ENCODE results near the gene UGT1A10.
"Not testable (repeated sequence)": the region's sequence is repeated elsewhere in the genome, so short reads cannot be mapped to it uniquely, and the experiment has no call there.

UGT1A10 gene

DNA sequence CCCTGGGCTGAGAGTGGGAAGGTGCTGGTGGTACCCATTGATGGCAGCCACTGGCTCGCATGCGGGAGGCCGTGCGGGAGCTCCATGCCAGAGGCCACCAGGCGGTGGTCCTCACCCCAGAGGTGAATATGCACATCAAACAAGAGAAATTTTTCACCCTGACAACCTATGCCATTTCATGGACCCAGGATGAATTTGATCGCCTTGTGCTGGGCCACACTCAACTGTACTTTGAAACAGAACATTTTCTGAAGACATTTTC is 111.0 kb downstream of the UGT1A10 start:
- no peak overlapping the region for H3K27ac Mint-ChIP-seq
- H3K27me3 Mint-ChIP-seq, result peaks cover 13% of the 10 kb centered on the region
- H3K9me3 Mint-ChIP-seq, result peaks cover 15% of the 10 kb centered on the region
- no peaks in the 10 kb centered on the region for H3K36me3 Mint-ChIP-seq
- no peak for DNase-seq
- H3K4me3 Mint-ChIP-seq, result no peak overlapping the region
- CTCF ChIA-PET, result no interaction called here
- H3K4me1 Mint-ChIP-seq, result no peaks in the 10 kb centered on the region

DNA sequence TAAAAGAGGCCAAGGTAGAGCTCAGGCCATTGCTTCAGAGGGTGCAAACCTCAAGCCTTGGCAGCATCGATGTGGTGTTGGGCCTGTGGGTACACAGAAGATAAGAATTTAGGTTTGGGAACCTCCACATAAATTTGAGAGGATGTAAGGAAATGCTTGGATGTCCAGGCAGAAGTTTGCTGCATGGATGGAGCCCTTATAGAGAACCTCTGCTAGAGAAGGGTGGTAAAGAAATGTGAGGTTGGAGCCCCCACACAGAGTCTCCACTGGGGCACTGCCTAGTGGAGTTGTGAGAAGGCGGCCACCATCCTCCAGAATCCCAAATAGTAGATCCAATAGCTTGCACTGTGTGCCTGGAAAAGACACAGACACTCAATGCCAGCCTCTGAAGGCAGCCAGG is 114.4 kb downstream of the UGT1A10 start:
- CTCF ChIA-PET, H3K4me1 Mint-ChIP-seq, H3K36me3 Mint-ChIP-seq, DNase-seq, H3K27ac Mint-ChIP-seq, H3K4me3 Mint-ChIP-seq: not testable (repeated sequence)
- Mint-ChIP-seq H3K27me3 (peaks cover 10% of the 10 kb centered on the region), H3K9me3 (peaks cover 15% of the 10 kb centered on the region)

DNA sequence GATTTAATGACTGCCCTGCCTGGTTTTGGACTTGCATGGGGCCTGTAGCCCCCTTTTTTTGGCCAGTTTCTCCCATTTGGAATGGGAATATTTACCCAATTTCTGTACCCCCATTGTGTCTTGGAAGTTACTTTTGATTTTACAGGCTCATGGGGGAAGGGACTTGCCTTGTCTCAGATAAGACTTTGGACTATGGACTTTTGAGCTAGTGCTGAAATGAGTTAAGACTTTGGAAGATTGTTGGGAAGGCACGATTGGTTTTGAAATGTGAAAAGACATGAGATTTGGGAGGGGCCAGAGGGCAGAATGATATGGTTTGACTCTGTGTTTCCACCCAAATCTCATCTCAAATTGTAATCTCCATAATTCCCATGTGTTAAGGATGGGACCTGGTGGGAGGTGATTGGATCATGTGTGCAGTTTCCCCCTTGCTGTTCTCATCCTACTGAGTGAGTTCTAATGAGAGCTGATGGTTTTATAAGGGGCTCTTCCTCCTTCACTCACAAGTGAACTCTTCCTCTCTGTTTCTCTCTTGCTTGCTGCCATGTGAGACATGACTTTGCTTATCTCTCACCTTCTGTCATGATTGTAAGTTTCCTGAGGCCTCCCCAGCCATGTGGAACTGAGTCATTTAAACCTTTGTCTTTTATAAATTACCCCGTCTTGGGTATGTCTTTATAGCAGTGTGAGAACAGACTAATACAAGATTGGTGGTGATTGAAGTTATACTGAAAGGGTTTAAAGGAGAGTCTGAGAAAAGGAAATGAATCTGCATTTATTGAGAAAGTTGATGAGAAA is 115.2 kb downstream of the UGT1A10 start:
- H3K4me3 Mint-ChIP-seq, CTCF ChIA-PET, H3K27ac Mint-ChIP-seq, H3K36me3 Mint-ChIP-seq, H3K4me1 Mint-ChIP-seq, H3K27me3 Mint-ChIP-seq, DNase-seq: not testable (repeated sequence)
- peaks cover 15% of the 10 kb centered on the region for H3K9me3 Mint-ChIP-seq

DNA sequence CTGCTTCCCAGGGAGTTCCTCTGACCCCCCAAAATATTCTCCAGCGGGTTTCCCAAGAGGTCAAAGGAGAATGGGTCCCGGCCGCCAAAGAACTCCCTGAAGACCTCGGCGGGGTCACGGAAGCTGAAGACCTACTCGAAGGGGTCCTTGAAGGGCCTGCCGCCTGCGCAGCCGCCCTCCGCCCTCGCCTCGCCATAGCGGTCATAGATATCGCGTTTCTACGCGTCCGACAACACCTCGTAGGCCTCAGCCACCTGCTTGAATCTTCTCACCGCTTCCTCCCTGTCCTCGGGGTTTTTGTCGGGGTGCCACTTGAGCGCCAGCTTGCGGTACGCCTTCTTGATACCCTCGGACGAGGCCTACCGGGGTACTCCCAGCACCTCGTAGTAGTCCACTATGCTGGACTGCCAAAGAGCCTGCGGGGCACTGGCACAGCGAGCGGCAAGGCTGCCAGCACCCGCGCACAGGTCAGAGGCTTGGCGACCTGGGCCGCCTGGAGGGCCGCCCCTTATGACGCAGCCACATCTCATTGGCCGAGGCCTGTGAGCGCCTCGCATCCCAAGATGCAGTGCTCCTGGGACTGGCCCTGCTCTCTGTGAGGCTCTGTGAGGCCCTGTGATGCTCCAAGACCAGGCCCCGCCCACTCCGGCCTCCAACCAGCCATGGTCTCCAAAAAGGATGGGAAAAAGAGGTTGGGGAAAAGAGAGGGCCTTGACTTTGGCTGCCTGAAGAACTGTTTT is 118.8 kb downstream of the UGT1A10 start:
- Mint-ChIP-seq H3K4me1 (no peaks in the 10 kb centered on the region), H3K36me3 (no peaks in the 10 kb centered on the region), H3K4me3 (no peak overlapping the region), H3K9me3 (peaks cover 9% of the 10 kb centered on the region), H3K27me3 (peaks cover 5% of the 10 kb centered on the region), H3K27ac (no peak overlapping the region)
- CTCF ChIA-PET, result no interaction called here
- DNase-seq, result no peak

DNA sequence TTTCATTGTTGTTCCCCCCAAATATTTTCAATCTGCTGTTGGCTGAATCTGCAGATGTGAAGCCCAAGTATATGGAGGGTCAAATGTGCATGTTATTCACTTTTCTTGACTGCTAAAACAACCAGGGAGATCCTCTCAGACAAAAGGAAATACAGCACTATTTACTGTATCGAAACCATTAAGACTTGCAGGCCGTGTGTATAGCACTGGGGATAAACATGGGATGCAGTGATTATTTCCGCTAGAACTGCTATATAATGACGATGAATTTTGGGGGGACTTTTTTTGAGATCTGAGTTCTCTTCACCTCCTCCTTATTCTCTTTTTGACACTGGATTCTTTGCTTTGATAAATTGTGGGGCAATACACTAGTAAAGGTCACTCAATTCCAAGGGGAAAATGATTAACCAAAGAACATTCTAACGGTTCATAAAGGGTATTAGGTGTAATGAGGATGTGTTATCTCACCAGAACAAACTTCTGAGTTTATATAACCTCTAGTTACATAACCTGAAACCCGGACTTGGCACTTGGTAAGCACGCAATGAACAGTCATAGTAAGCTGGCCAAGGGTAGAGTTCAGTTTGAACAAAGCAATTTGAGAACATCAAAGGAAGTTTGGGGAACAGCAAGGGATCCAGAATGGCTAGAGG is 120.3 kb downstream of the UGT1A10 start:
- DNase-seq, result no peak
- Mint-ChIP-seq H3K36me3 (no peaks in the 10 kb centered on the region), H3K27me3 (peaks cover 3% of the 10 kb centered on the region), H3K4me1 (no peaks in the 10 kb centered on the region), H3K9me3 (peaks cover 1% of the 10 kb centered on the region), H3K27ac (no peak overlapping the region), H3K4me3 (no peak overlapping the region)
- CTCF ChIA-PET, result no interaction called here

DNA sequence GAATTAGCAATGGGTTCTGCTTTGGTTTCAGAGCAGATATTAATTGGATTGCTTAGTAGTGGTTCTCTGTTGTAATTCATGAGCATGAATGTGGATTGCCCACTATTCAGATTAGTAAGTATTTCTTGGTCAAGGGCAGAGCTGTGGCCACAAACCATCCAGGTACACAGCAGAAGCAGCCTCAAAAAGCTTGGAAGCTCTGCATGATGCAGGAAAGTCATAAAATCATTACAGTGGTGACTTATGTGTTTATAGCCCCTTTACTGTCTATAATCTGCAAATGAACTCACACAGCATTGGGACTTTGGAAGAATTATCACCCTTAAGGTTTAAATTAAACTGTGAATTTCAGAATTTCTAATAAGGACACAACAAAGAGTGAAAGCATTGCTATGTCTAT is 121.9 kb downstream of the UGT1A10 start:
- no peak overlapping the region for H3K4me3 Mint-ChIP-seq
- H3K27ac Mint-ChIP-seq, result no peak overlapping the region
- H3K9me3 Mint-ChIP-seq, result no peaks in the 10 kb centered on the region
- DNase-seq, result no peak
- H3K4me1 Mint-ChIP-seq, result no peaks in the 10 kb centered on the region
- no peaks in the 10 kb centered on the region for H3K36me3 Mint-ChIP-seq
- no peaks in the 10 kb centered on the region for H3K27me3 Mint-ChIP-seq
- CTCF ChIA-PET, result no interaction called here

DNA sequence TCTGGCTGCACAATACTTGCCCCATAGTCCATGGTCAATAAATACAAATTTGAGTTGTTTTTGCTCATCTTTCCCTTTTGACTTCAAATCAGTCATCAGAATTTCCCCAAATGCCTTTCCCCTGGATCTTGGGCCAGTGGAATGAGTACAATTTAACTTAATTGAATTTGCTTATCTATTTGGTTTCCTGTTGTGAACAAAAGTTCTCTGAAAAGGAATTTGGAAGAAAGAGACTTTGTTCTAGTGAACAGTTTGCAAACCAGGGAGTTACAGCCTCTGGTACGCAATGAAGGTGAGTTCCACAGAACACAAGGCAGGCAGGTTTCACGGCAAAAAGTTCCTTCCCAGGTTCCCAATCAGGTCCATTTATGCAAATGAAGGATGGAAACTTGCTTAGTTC is 122.6 kb downstream of the UGT1A10 start:
- no peaks in the 10 kb centered on the region for H3K36me3 Mint-ChIP-seq
- no peak overlapping the region for H3K27ac Mint-ChIP-seq
- H3K4me1 Mint-ChIP-seq, result no peaks in the 10 kb centered on the region
- H3K27me3 Mint-ChIP-seq, result peaks cover 4% of the 10 kb centered on the region
- CTCF ChIA-PET, result no interaction called here
- no peak overlapping the region for H3K4me3 Mint-ChIP-seq
- no peak for DNase-seq
- no peaks in the 10 kb centered on the region for H3K9me3 Mint-ChIP-seq

DNA sequence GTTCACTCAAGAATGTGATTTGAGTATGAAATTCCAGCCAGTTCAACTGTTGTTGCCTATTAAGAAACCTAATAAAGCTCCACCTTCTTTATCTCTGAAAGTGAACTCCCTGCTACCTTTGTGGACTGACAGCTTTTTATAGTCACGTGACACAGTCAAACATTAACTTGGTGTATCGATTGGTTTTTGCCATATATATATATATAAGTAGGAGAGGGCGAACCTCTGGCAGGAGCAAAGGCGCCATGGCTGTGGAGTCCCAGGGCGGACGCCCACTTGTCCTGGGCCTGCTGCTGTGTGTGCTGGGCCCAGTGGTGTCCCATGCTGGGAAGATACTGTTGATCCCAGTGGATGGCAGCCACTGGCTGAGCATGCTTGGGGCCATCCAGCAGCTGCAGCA is 123.8 kb downstream of the UGT1A10 start, which contains the start of gene UGT1A1:
Gene UGT1A1, plus strand, starts transcription at position 228 of the 400 bp plus-strand sequence. Its CDS starts 18 bp downstream, at position 246.
- Mint-ChIP-seq H3K4me3 (no peak within 1 kb of the TSS), H3K27me3 (peaks cover 15% of the 10 kb centered on the region), H3K27ac (no peak within 1 kb of the TSS), H3K9me3 (no peaks in the 10 kb centered on the region), H3K36me3 (no peaks in the 10 kb centered on the region), H3K4me1 (no peaks in the 10 kb centered on the region)
- no peak for DNase-seq
- CTCF ChIA-PET, result no interaction called here

DNA sequence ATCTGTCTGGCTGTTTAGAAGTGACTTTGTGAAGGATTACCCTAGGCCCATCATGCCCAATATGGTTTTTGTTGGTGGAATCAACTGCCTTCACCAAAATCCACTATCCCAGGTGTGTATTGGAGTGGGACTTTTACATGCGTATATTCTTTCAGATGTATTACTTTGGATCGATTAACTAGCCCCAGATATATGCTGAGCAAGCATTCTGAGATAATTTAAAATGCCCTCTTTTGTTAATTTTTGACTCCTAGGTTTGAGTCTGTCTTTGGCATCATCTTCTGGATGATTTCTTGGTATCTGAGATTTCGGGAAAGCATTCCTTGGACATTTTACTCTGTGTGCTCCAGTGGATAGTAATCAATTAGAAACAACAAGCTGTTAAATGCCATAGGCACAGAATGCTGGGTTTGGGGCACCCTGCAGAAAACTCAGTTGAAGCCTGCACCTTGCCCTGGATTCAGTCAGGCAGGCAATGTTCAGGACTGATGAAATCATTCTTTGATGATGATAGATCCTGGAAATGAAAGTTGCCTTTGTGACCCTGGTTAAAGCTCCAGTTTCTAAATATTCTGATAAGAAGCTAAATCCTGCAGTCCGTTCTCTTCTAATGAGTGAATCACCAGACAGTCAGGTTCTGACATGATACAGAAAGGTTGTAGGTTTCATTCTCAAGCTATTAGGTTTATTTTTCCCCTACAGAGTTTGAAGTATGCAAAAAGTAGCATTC is 125.0 kb downstream of the UGT1A10 start:
- Mint-ChIP-seq H3K27me3 (peaks cover 15% of the 10 kb centered on the region), H3K36me3 (no peaks in the 10 kb centered on the region), H3K4me3 (no peak overlapping the region), H3K9me3 (no peaks in the 10 kb centered on the region), H3K27ac (no peak overlapping the region), H3K4me1 (no peaks in the 10 kb centered on the region)
- CTCF ChIA-PET, result no interaction called here
- DNase-seq, result no peak

DNA sequence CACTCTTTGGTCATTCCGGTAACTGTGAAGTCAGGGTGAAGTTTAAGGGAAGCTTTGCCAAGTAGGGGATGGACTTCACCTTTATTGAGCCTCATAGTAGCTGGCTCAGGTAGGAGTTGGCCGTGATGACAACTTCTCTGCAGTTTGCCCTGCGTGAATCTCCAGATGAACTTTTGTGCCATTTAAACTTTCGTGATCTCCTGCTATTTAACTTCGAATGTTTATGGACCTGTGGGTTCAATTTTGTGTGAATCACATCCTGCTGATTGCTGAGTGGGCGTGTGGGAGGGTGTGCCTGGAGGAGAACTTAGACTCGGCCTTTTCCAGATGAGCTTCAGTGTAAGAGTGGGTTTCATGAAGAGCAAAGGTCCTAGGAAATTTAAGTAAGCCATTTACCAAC is 128.0 kb downstream of the UGT1A10 start:
- DNase-seq, result no peak
- Mint-ChIP-seq H3K27me3 (peaks cover 15% of the 10 kb centered on the region), H3K36me3 (no peaks in the 10 kb centered on the region), H3K9me3 (no peaks in the 10 kb centered on the region), H3K4me1 (no peaks in the 10 kb centered on the region), H3K4me3 (no peak overlapping the region), H3K27ac (no peak overlapping the region)
- CTCF ChIA-PET, result no interaction called here

DNA sequence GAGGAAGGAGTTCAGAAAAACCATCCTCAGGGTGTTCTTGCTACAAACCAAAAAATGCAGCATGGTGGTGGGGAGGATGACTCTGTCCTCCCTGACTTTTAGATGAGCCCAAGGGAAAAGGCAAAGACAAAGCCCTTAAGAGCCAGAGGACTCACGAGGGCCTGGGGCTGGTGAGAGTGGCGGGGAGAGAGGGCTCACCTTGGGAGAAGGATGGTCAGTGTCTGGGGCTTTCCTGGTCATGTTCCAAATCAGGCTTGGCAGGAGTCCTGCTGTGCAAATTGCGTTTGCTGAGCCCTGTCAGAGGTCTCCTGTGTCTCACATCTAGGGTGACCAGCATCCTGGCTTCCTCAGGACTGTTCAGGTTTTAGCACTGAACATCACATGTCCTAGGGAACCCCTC is 128.5 kb downstream of the UGT1A10 start:
- no peak for DNase-seq
- peaks cover 15% of the 10 kb centered on the region for H3K27me3 Mint-ChIP-seq
- no peaks in the 10 kb centered on the region for H3K36me3 Mint-ChIP-seq
- CTCF ChIA-PET, result no interaction called here
- H3K4me1 Mint-ChIP-seq, result no peaks in the 10 kb centered on the region
- no peak overlapping the region for H3K4me3 Mint-ChIP-seq
- no peak overlapping the region for H3K27ac Mint-ChIP-seq
- no peaks in the 10 kb centered on the region for H3K9me3 Mint-ChIP-seq

DNA sequence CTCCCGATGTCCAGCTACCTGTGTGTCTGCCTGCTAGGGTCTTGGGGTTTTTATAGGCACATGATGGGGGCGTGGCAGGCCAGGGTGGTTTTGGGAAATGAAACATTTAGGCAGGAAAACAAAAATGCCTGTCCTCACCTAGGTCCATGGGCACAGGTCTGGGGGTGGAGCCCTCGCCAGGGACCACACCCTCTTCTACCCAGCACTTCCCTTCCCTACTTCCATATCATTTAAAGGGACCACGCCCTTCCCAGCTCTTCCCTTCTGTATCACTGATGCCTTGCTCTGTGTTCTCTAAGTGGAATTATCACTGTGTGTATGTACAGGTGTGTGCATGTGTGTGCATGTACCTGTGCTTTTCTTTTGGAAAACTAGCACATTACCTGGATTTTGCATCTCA is 130.2 kb downstream of the UGT1A10 start:
- Mint-ChIP-seq H3K36me3 (no peaks in the 10 kb centered on the region), H3K27me3 (peaks cover 20% of the 10 kb centered on the region), H3K27ac (no peak overlapping the region), H3K4me1 (no peaks in the 10 kb centered on the region), H3K4me3 (no peak overlapping the region), H3K9me3 (no peaks in the 10 kb centered on the region)
- DNase-seq, result no peak
- CTCF ChIA-PET, result no interaction called here

DNA sequence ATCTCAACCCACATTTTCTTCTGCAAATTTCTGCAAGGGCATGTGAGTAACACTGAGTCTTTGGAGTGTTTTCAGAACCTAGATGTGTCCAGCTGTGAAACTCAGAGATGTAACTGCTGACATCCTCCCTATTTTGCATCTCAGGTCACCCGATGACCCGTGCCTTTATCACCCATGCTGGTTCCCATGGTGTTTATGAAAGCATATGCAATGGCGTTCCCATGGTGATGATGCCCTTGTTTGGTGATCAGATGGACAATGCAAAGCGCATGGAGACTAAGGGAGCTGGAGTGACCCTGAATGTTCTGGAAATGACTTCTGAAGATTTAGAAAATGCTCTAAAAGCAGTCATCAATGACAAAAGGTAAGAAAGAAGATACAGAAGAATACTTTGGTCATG is 131.8 kb downstream of the UGT1A10 start:
- Mint-ChIP-seq H3K9me3 (no peaks in the 10 kb centered on the region), H3K4me1 (no peaks in the 10 kb centered on the region), H3K27me3 (peaks cover 20% of the 10 kb centered on the region), H3K27ac (no peak overlapping the region), H3K4me3 (no peak overlapping the region), H3K36me3 (no peaks in the 10 kb centered on the region)
- CTCF ChIA-PET, result no interaction called here
- no peak for DNase-seq

DNA sequence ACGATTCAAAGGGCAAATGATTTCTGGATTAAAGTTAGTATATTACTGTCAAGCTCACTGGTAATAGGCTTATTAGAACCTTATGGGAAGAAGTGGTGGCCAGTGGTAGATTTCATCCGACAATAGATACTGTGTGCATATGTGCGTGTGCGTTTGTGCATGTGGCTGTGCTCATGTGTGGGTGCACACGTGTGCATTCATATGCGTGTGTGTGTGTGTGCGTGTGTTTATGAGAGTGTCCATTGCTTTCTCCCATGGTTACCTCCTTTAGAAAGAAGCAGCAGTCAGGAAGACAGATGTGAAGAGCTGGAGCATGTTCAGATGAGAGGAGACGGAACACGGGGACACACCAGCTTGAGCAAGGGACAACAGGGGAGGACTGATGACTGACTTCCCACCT is 133.0 kb downstream of the UGT1A10 start:
- Mint-ChIP-seq H3K4me1 (no peaks in the 10 kb centered on the region), H3K9me3 (no peaks in the 10 kb centered on the region), H3K27ac (no peak overlapping the region), H3K27me3 (peaks cover 13% of the 10 kb centered on the region), H3K4me3 (no peak overlapping the region), H3K36me3 (no peaks in the 10 kb centered on the region)
- CTCF ChIA-PET, result no interaction called here
- no peak for DNase-seq

All from activated naive CD4-positive, alpha-beta T cell treated with anti-CD3 and anti-CD28 coated beads, Interleukin-2, amount 10 ng/mL, durations not matched to agents 7 days and 5 days (primary cell).